Cardiac fibroblast (primary cell): ENCODE measurements around the gene KLF2.

Experiments used
- DNase-seq, 2 donors: peaks; one replicate each; pipeline versions ENCODE4 v3.0.0 to v3.0.0-alpha.2; 2010; ENCODE audit warnings: low read depth in 2 of 2
- H3K4me3 ChIP-seq, 2 donors: replicated peaks in 1 of 2; 1 replicate in 1 of 2; 2 replicates in 1 of 2; pipeline ENCODE4 v1.5.1; 2011; ENCODE audit warnings: low read depth in 2 of 2, low read length in 2 of 2, mild to moderate bottlenecking in 2 of 2, moderate library complexity in 1 of 2
- TF ChIP-seq, protein P1 (sequence below): IDR thresholded peaks from one replicate; pipeline ENCODE4 v1.5.1; 2011; ENCODE audit warnings: low read depth, mild to moderate bottlenecking, low read length, inconsistent platforms

The KLF2 gene

DNA sequence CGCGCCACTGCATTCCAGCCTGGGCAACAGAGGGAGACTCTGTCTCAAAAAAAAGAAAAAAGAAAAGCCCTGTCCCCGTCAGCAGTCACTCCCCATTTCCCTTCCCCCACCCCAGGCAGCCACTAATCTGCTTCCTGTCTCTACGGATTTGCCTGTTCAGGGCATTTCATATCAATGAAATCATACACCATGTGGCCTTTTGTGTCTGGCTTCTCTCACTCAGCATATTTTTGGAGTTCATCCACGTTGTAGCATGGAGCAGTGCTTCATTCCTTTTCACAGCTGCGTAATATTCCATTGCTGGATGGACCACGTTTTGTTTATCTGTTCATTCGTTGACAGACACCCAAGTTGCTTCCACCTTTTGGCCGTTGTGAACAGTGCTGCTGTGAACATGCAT is 36.1 kb upstream of the KLF2 start:
- no peak overlapping the region for H3K4me3 ChIP-seq
- peak; percentile 42 to 43 for DNase-seq
- TF ChIP-seq, protein P1, sequence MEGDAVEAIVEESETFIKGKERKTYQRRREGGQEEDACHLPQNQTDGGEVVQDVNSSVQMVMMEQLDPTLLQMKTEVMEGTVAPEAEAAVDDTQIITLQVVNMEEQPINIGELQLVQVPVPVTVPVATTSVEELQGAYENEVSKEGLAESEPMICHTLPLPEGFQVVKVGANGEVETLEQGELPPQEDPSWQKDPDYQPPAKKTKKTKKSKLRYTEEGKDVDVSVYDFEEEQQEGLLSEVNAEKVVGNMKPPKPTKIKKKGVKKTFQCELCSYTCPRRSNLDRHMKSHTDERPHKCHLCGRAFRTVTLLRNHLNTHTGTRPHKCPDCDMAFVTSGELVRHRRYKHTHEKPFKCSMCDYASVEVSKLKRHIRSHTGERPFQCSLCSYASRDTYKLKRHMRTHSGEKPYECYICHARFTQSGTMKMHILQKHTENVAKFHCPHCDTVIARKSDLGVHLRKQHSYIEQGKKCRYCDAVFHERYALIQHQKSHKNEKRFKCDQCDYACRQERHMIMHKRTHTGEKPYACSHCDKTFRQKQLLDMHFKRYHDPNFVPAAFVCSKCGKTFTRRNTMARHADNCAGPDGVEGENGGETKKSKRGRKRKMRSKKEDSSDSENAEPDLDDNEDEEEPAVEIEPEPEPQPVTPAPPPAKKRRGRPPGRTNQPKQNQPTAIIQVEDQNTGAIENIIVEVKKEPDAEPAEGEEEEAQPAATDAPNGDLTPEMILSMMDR, result no peak

- H3K4me3 ChIP-seq, result no peak overlapping the region
- no peak for DNase-seq
- TF ChIP-seq, protein P1, result no peak
These were observed 35.0 kb upstream of the KLF2 start for GRCh38 chr19:16289594-16289993.

DNA sequence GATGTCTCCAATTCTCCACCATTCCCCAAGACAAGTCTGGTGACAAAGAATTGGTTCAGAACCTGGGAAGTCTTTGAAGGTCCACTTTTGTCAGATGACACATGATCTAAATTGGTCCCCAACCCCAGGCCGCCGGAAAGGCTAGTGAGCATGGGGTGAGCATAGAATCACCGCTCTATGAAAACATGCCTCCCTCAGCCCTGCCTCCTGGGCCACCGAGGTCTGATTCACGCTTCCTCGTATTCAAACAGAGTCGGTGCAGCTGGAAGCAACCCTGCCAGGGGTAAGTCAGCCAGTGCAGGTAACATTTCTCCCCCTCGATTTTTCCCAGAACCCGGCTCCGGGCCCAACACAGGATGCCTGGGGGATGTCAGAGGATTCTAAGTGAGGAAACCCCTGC is 33.9 kb upstream of the KLF2 start:
- TF ChIP-seq, protein P1, result no peak
- DNase-seq, result peak in 1 of 2 donors; percentile 47
- no peak overlapping the region for H3K4me3 ChIP-seq

GRCh38 chr19:16293118-16294091 is 31.2 kb upstream of the KLF2 start:
- peak; percentile 99 for DNase-seq
- peak overlapping the region; percentile 23 to 34 for H3K4me3 ChIP-seq
- TF ChIP-seq, protein P1, result no peak

- TF ChIP-seq, protein P1, result no peak
- no peak overlapping the region for H3K4me3 ChIP-seq
- peak in 1 of 2 donors; percentile 35 for DNase-seq
These were observed 29.6 kb upstream of the KLF2 start for GRCh38 chr19:16295057-16295456.

GRCh38 chr19:16296713-16297112 is 27.9 kb upstream of the KLF2 start:
- no peak for DNase-seq
- TF ChIP-seq, protein P1, result no peak
- H3K4me3 ChIP-seq, result no peak overlapping the region
